AG04450 (cell line): ENCODE measurements around the gene SNX12. TPM values are rescaled to one million over a fixed set of nuclear protein-coding genes. Genes with fewer than 3 reads are reported as not detected.

ENCODE experiments used
- CTCF ChIA-PET: fragments of 300-600, 350-600 bp; formaldehyde crosslinking; extraction: SDS; loops from one replicate; lab custom pipeline; 2022; ENCODE audit warnings: antibody characterized with exemption, inconsistent platforms; lab: Charles Lee
- POLR2A ChIA-PET: fragments of 350-600 bp; formaldehyde crosslinking; extraction: SDS; loops from one replicate; lab custom pipeline; 2021; ENCODE audit warnings: antibody characterized with exemption, inconsistent platforms; lab: Yijun Ruan, JAX
- DNase-seq: peaks from one replicate; pipeline ENCODE4 v3.0.0-alpha.2; 2011; ENCODE audit warnings: low read depth, low spot score
- H3K27ac ChIP-seq: one replicate; pipeline ENCODE4 v1.5.1; 2012; ENCODE audit warnings: low read depth, low read length, control low read depth
- H3K27me3 ChIP-seq: one replicate; pipeline ENCODE4 v1.6.0; 2012; ENCODE audit warnings: low read length; ENCODE audit not compliant: control insufficient read depth, insufficient read depth
- H3K4me3 ChIP-seq: 2 replicates; pipeline ENCODE4 v1.5.1; 2011; ENCODE audit warnings: mild to moderate bottlenecking, low read depth, low read length, control low read depth
- H3K9me3 ChIP-seq: 2 replicates; pipeline ENCODE4 v1.5.1; 2012; ENCODE audit warnings: low read length; ENCODE audit not compliant: control insufficient read depth, insufficient read depth
- polyA plus RNA-seq: library from polyadenylated mRNA; depleted of rRNA; stranded (reverse); fragments of >200 nt; gene quantifications from 2 replicates; pipeline ENCODE4 v1.2.3, GENCODE V29; 2011
- TF ChIP-seq, protein P1 (sequence below): IDR thresholded peaks from 2 replicates; pipeline ENCODE4 v1.5.1; 2011; ENCODE audit warnings: low read depth, low read length, control low read depth, inconsistent platforms

The SNX12 gene
- polyA plus RNA-seq, 1 experiment, result 77.0 TPM

DNA sequence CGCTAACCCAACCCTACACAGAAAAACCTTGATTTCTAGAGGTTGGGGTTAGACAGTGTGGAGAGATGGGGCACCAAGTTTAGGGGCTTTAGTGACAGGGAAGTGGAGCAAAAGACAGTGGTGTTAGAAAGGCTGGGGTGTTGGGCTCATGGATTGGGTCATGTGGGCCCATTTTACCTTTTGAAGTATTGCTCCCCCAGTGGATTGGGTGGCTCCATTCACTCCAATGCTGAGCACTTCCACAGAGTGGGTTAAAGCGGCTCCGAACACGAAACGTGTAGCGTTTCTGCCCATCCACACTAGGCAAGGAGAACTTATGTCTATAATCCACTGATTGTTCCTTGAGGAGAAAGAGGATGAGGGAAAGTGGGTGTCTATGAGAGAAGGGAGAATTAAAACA lies 40.9 kb upstream of the SNX12 start:
- no peak overlapping the region for H3K4me3 ChIP-seq
- CTCF ChIA-PET, result no interaction called here

DNA sequence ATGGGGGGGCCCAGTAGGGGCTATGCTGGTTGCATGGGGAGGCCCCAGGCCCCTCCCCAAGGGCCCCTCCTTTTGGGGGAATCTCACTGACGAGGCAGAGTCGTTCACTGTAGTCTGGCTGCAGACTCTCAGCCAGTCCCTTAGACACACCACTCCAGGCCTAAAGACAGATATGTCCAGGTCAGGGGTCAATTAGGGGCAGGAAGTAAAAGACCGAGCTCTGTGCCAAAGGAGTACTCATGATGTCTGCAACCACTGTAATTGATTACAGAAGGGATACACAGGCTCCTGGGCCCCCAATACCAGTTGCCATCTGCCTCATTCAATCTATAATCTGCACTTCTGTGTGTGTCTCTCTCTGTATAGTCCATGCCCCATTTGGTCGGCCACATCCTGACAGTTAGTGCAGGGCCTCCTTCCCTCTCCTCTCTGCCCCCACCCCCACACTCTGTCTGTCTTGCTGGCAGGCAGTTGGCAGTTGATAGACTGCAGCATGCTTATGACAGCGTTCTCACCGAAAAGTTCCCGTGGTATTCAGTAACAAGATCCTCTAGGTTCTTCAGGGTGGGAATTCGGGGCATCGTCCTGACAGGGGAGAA lies 39.7 kb upstream of the SNX12 start:
- TF ChIP-seq, protein P1, sequence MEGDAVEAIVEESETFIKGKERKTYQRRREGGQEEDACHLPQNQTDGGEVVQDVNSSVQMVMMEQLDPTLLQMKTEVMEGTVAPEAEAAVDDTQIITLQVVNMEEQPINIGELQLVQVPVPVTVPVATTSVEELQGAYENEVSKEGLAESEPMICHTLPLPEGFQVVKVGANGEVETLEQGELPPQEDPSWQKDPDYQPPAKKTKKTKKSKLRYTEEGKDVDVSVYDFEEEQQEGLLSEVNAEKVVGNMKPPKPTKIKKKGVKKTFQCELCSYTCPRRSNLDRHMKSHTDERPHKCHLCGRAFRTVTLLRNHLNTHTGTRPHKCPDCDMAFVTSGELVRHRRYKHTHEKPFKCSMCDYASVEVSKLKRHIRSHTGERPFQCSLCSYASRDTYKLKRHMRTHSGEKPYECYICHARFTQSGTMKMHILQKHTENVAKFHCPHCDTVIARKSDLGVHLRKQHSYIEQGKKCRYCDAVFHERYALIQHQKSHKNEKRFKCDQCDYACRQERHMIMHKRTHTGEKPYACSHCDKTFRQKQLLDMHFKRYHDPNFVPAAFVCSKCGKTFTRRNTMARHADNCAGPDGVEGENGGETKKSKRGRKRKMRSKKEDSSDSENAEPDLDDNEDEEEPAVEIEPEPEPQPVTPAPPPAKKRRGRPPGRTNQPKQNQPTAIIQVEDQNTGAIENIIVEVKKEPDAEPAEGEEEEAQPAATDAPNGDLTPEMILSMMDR, result no peak
- CTCF ChIA-PET, result no interaction called here
- Histone ChIP-seq H3K27me3 (peaks cover 2% of the 10 kb centered on the region), H3K4me3 (no peak overlapping the region), H3K27ac (no peak overlapping the region), H3K9me3 (no peaks in the 10 kb centered on the region)
- no peak for DNase-seq
- POLR2A ChIA-PET, result no interaction called here

More for the DNA sequence above, 40.9 kb upstream of the SNX12 start:
- no peak for DNase-seq
- POLR2A ChIA-PET, result no interaction called here
- TF ChIP-seq, protein P1, result no peak
- Histone ChIP-seq H3K27me3 (peaks cover 2% of the 10 kb centered on the region), H3K27ac (no peak overlapping the region), H3K9me3 (no peaks in the 10 kb centered on the region)

DNA sequence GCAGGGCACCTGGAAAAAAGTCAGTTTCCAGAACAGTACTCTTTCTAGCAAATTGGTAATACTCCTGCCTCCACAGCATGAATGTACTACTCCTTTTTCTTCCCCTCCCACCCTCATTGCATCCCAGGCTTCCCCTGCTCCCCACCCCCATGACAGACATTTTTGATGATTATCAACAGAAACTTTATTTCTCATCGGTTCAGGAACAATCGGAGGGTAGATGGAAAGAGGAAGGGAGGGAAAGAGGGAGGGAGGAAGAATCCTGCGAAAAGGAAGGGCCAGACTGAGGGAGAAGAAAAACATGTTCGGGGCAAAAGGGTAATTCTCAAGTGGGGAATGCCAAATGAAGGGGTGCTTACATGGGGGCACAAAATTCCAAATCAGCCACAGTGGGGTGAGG lies 39.1 kb upstream of the SNX12 start:
- POLR2A ChIA-PET, result no interaction called here
- CTCF ChIA-PET, result no interaction called here
- TF ChIP-seq, protein P1, result no peak
- DNase-seq, result no peak
- Histone ChIP-seq H3K9me3 (no peaks in the 10 kb centered on the region), H3K27me3 (peaks cover 2% of the 10 kb centered on the region), H3K27ac (no peak overlapping the region), H3K4me3 (no peak overlapping the region)

DNA sequence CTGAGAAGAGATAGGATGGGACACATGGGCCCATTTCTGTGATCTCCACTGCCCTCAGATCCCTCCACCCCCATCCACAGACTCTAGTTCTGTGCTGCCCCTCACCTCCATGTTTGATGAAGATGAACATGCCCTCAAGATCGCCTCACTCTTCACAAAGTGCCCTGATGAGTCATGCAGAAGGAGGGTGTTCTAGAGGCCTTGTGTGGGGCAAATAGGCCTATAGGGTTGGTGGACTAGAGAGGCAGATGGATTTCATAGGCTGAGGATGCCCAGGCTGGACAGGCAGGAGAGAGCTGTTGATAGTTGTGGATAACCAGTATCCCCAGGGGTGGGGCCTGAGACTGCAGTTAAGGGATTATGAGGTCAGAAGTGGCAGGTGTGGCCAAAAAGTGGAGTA lies 38.3 kb upstream of the SNX12 start, which contains the start of gene CXorf65:
Gene CXorf65, minus strand, starts transcription at position 314 of the 400 bp plus-strand sequence. Its CDS starts 184 bp downstream, at position 130.
- CTCF ChIA-PET, result no interaction called here
- Histone ChIP-seq H3K27ac (no peak within 1 kb of the TSS), H3K9me3 (no peaks in the 10 kb centered on the region), H3K4me3 (no peak within 1 kb of the TSS), H3K27me3 (peaks cover 2% of the 10 kb centered on the region)
- no peak for DNase-seq
- TF ChIP-seq, protein P1, result no peak
- POLR2A ChIA-PET, result no interaction called here

DNA sequence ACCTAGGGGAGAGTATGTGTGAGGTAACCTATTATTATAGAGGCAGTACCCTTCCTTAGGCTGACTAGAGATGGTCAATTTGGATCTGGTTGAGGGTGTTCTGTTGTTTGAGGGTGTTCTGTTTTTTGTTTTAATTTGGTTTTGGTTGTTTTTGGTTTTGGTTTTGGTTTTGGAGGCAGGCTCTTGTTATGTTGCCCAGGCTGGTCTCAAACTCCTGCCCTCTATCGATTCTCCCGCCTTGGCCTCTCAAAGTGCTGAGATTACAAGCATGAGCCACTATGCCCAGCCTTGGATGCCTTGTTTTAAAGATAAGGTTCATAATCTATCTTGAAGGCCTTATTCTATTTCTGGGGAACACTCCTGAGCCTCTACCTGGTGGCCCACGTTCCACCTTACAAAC lies 37.5 kb upstream of the SNX12 start:
- TF ChIP-seq, protein P1, result no peak
- H3K27ac ChIP-seq, result no peak overlapping the region
- no peaks in the 10 kb centered on the region for H3K9me3 ChIP-seq
- H3K27me3 ChIP-seq, result peaks cover 2% of the 10 kb centered on the region
- ChIA-PET CTCF (interaction anchor here (0.6 kb wide), 1 partner anchor 21 kb away, joined by 3 read pairs; no protein-coding TSS in a partner anchor), POLR2A (interaction anchor here (0.6 kb wide), 1 partner anchor 135 kb away, joined by 4 read pairs; no protein-coding TSS in a partner anchor)
- no peak for DNase-seq
- H3K4me3 ChIP-seq, result no peak overlapping the region
